ENCODE measurements around the gene LIN52. TPM values are rescaled to one million over a fixed set of nuclear protein-coding genes. Genes with fewer than 3 reads are reported as not detected.

LIN52 gene
- polyA plus RNA-seq, 4 donors, result 6.1 to 22.1 (median 11.1) TPM

DNA sequence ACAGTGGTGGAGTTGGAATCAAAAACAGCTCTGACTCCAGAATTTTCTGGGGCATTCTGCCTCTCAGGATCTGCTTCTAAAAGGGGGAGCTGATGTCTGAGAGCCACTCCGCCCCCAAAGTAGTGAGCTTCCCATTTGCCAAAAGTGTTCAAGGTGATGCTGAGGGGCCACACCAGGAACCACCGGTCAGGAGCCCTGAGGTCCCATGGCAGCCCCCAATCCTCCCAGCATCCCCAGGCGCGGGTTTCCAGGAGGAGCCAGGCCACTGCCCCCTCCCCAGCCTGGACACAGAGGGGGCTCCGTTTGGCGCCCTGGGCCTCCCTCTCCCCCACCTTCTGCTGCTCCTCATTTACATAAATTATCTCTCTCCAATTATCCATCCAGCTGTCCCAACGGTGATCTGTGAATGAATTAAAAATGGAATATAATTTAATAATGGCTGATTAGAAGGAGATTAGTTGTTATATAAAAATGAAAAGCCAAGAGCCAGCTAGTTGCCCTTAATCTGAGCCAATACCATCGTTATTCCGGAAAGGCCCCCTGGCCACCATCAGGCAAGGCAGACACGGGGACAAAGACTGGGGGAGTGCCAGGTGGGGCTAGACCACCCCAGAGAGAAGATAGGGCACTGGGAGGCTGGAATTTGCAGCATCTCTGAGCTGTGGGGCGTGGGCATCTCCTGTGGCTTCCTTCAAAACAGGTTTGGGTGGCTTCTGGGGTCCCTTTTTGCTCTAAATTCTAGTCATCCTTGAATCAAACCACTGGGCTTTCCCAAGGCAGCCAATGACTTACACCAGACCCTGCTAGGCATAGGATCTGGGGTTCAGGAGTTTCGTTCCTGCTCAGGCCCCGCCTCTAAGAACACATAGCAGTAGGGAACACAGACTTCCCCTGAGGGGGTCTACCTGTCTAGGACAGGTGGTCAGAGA is 134.8 kb downstream of the LIN52 start:
- DNase-seq, result no peak
- no peaks in the 10 kb centered on the region for H3K36me3 ChIP-seq (ENCODE audit: control insufficient read depth in 3 of 3, insufficient read depth in 2 of 3, low read depth in 1 of 3, low read length in 3 of 3)
- H3K27ac ChIP-seq (ENCODE audit: low read depth in 1 of 3, low read length in 2 of 3), result no peak overlapping the region
- WGBS, 3 donors, result 64 to 69% (median 66%) methylated on average over 11 to 13 of the region's 13 CpGs
- no peaks in the 10 kb centered on the region for H3K4me1 ChIP-seq (ENCODE audit: control insufficient read depth in 3 of 3, insufficient read depth in 2 of 3, low read depth in 1 of 3, low read length in 2 of 3)
- H3K27me3 ChIP-seq (ENCODE audit: control insufficient read depth in 3 of 3, insufficient read depth in 3 of 3, low read length in 3 of 3), result peaks cover 0 to 47% (median 4%) of the 10 kb centered on the region in 3 donors
- FAIRE-seq, result no peak
- H3K4me3 ChIP-seq (ENCODE audit: low read depth in 1 of 3, low read length in 3 of 3), result no peak overlapping the region
- no peaks in the 10 kb centered on the region for H3K9me3 ChIP-seq (ENCODE audit: control insufficient read depth in 2 of 2, insufficient read depth in 1 of 2, low read depth in 1 of 2, low read length in 1 of 2)

GRCh38 chr14:74220991-74221390 is 136.2 kb downstream of the LIN52 start:
- WGBS, 3 donors, result 81 to 85% (median 85%) methylated on average over 6 of the region's 6 CpGs
- no peak for DNase-seq
- Histone ChIP-seq H3K9me3 (ENCODE audit: control insufficient read depth in 2 of 2, insufficient read depth in 1 of 2, low read depth in 1 of 2, low read length in 1 of 2) (no peaks in the 10 kb centered on the region), H3K27ac (ENCODE audit: low read depth in 1 of 3, low read length in 2 of 3) (no peak overlapping the region), H3K4me1 (ENCODE audit: control insufficient read depth in 3 of 3, insufficient read depth in 2 of 3, low read depth in 1 of 3, low read length in 2 of 3) (no peaks in the 10 kb centered on the region), H3K4me3 (ENCODE audit: low read depth in 1 of 3, low read length in 3 of 3) (no peak overlapping the region), H3K36me3 (ENCODE audit: control insufficient read depth in 3 of 3, insufficient read depth in 2 of 3, low read depth in 1 of 3, low read length in 3 of 3) (no peaks in the 10 kb centered on the region), H3K27me3 (ENCODE audit: control insufficient read depth in 3 of 3, insufficient read depth in 3 of 3, low read length in 3 of 3) (peaks cover 0 to 47% (median 2%) of the 10 kb centered on the region in 3 donors)
- no peak for FAIRE-seq

- no peaks in the 10 kb centered on the region for H3K36me3 ChIP-seq (ENCODE audit: control insufficient read depth in 3 of 3, insufficient read depth in 2 of 3, low read depth in 1 of 3, low read length in 3 of 3)
- no peak for FAIRE-seq
- no peak overlapping the region for H3K4me3 ChIP-seq (ENCODE audit: low read depth in 1 of 3, low read length in 3 of 3)
- DNase-seq, result no peak
- H3K27me3 ChIP-seq (ENCODE audit: control insufficient read depth in 3 of 3, insufficient read depth in 3 of 3, low read length in 3 of 3), result peaks cover 0 to 46% (median 2%) of the 10 kb centered on the region in 3 donors
- 89 to 93% (median 89%) methylated on average over 7 of the region's 7 CpGs for WGBS, 3 donors
- no peak overlapping the region for H3K27ac ChIP-seq (ENCODE audit: low read depth in 1 of 3, low read length in 2 of 3)
- no peaks in the 10 kb centered on the region for H3K9me3 ChIP-seq (ENCODE audit: control insufficient read depth in 2 of 2, insufficient read depth in 1 of 2, low read depth in 1 of 2, low read length in 1 of 2)
- H3K4me1 ChIP-seq (ENCODE audit: control insufficient read depth in 3 of 3, insufficient read depth in 2 of 3, low read depth in 1 of 3, low read length in 2 of 3), result no peaks in the 10 kb centered on the region
Measured at GRCh38 chr14:74221741-74222140, 137.0 kb downstream of the LIN52 start.

DNA sequence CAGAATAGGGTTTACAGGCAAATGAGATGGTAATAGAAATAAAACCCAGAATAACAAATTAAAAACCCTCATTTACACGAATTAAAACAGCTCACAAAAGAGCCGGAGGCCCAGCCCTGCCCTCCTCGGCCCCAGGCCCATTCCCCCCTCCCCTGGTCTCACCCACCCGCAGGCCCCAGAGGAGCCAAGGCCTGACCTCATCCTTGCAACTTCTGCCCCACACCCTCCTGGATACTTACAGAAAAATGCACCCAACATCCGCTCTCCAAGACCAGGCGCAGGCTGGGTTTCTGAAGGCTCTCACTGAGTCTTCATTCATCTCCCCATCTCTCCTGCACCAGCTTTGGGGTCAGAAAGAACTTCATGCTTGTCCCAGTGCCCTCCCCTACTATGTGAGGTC is 138.3 kb downstream of the LIN52 start:
- no peaks in the 10 kb centered on the region for H3K9me3 ChIP-seq (ENCODE audit: control insufficient read depth in 2 of 2, insufficient read depth in 1 of 2, low read depth in 1 of 2, low read length in 1 of 2)
- no peaks in the 10 kb centered on the region for H3K36me3 ChIP-seq (ENCODE audit: control insufficient read depth in 3 of 3, insufficient read depth in 2 of 3, low read depth in 1 of 3, low read length in 3 of 3)
- no peak for DNase-seq
- no peak overlapping the region for H3K27ac ChIP-seq (ENCODE audit: low read depth in 1 of 3, low read length in 2 of 3)
- no peak overlapping the region for H3K4me3 ChIP-seq (ENCODE audit: low read depth in 1 of 3, low read length in 3 of 3)
- no peaks in the 10 kb centered on the region for H3K4me1 ChIP-seq (ENCODE audit: control insufficient read depth in 3 of 3, insufficient read depth in 2 of 3, low read depth in 1 of 3, low read length in 2 of 3)
- FAIRE-seq, result no peak
- peaks cover 0 to 40% (median 2%) of the 10 kb centered on the region in 3 donors for H3K27me3 ChIP-seq (ENCODE audit: control insufficient read depth in 3 of 3, insufficient read depth in 3 of 3, low read length in 3 of 3)
- WGBS, 3 donors, result 74 to 80% (median 76%) methylated on average over 6 of the region's 6 CpGs

GRCh38 chr14:74231784-74232183 is 147.0 kb downstream of the LIN52 start:
- FAIRE-seq, result no peak
- Histone ChIP-seq H3K27me3 (ENCODE audit: control insufficient read depth in 3 of 3, insufficient read depth in 3 of 3, low read length in 3 of 3) (peaks cover 0 to 46% (median 3%) of the 10 kb centered on the region in 3 donors), H3K9me3 (ENCODE audit: control insufficient read depth in 2 of 2, insufficient read depth in 1 of 2, low read depth in 1 of 2, low read length in 1 of 2) (peaks cover 0 to 6% of the 10 kb centered on the region in 2 donors), H3K36me3 (ENCODE audit: control insufficient read depth in 3 of 3, insufficient read depth in 2 of 3, low read depth in 1 of 3, low read length in 3 of 3) (no peaks in the 10 kb centered on the region), H3K4me3 (ENCODE audit: low read depth in 1 of 3, low read length in 3 of 3) (no peak overlapping the region), H3K4me1 (ENCODE audit: control insufficient read depth in 3 of 3, insufficient read depth in 2 of 3, low read depth in 1 of 3, low read length in 2 of 3) (no peaks in the 10 kb centered on the region), H3K27ac (ENCODE audit: low read depth in 1 of 3, low read length in 2 of 3) (no peak overlapping the region)
- no peak for DNase-seq
- 81 to 88% (median 82%) methylated on average over 8 of the region's 8 CpGs for WGBS, 3 donors

GRCh38 chr14:74235017-74235416 is 150.3 kb downstream of the LIN52 start:
- peaks cover 0 to 64% (median 23%) of the 10 kb centered on the region in 3 donors for H3K27me3 ChIP-seq (ENCODE audit: control insufficient read depth in 3 of 3, insufficient read depth in 3 of 3, low read length in 3 of 3)
- no peak for DNase-seq
- H3K4me3 ChIP-seq (ENCODE audit: low read depth in 1 of 3, low read length in 3 of 3), result no peak overlapping the region
- no peaks in the 10 kb centered on the region for H3K4me1 ChIP-seq (ENCODE audit: control insufficient read depth in 3 of 3, insufficient read depth in 2 of 3, low read depth in 1 of 3, low read length in 2 of 3)
- FAIRE-seq, result no peak
- H3K27ac ChIP-seq (ENCODE audit: low read depth in 1 of 3, low read length in 2 of 3), result no peak overlapping the region
- H3K9me3 ChIP-seq (ENCODE audit: control insufficient read depth in 2 of 2, insufficient read depth in 1 of 2, low read depth in 1 of 2, low read length in 1 of 2), result peaks cover 0 to 6% of the 10 kb centered on the region in 2 donors
- WGBS, 3 donors, result 63 to 75% (median 68%) methylated on average over 4 of the region's 4 CpGs
- no peaks in the 10 kb centered on the region for H3K36me3 ChIP-seq (ENCODE audit: control insufficient read depth in 3 of 3, insufficient read depth in 2 of 3, low read depth in 1 of 3, low read length in 3 of 3)

- no peak for DNase-seq
- Histone ChIP-seq H3K36me3 (ENCODE audit: control insufficient read depth in 3 of 3, insufficient read depth in 2 of 3, low read depth in 1 of 3, low read length in 3 of 3) (no peaks in the 10 kb centered on the region), H3K27ac (ENCODE audit: low read depth in 1 of 3, low read length in 2 of 3) (no peak overlapping the region), H3K27me3 (ENCODE audit: control insufficient read depth in 3 of 3, insufficient read depth in 3 of 3, low read length in 3 of 3) (peaks cover 5 to 77% (median 37%) of the 10 kb centered on the region in 3 donors), H3K4me3 (ENCODE audit: low read depth in 1 of 3, low read length in 3 of 3) (no peak overlapping the region), H3K4me1 (ENCODE audit: control insufficient read depth in 3 of 3, insufficient read depth in 2 of 3, low read depth in 1 of 3, low read length in 2 of 3) (peaks cover 0 to 12% (median 2%) of the 10 kb centered on the region in 3 donors), H3K9me3 (ENCODE audit: control insufficient read depth in 2 of 2, insufficient read depth in 1 of 2, low read depth in 1 of 2, low read length in 1 of 2) (peaks cover 0 to 2% of the 10 kb centered on the region in 2 donors)
- FAIRE-seq, result no peak
- WGBS, 3 donors, result 69 to 83% (median 74%) methylated on average over 4 of the region's 4 CpGs
Measured at GRCh38 chr14:74237441-74237840, 152.7 kb downstream of the LIN52 start.

- Histone ChIP-seq H3K4me3 (ENCODE audit: low read depth in 1 of 3, low read length in 3 of 3) (no peak within 1 kb of the TSS), H3K4me1 (ENCODE audit: control insufficient read depth in 3 of 3, insufficient read depth in 2 of 3, low read depth in 1 of 3, low read length in 2 of 3) (peaks cover 0 to 12% (median 2%) of the 10 kb centered on the region in 3 donors), H3K36me3 (ENCODE audit: control insufficient read depth in 3 of 3, insufficient read depth in 2 of 3, low read depth in 1 of 3, low read length in 3 of 3) (no peaks in the 10 kb centered on the region), H3K27me3 (ENCODE audit: control insufficient read depth in 3 of 3, insufficient read depth in 3 of 3, low read length in 3 of 3) (peaks cover 5 to 92% (median 49%) of the 10 kb centered on the region in 3 donors), H3K9me3 (ENCODE audit: control insufficient read depth in 2 of 2, insufficient read depth in 1 of 2, low read depth in 1 of 2, low read length in 1 of 2) (peaks cover 0 to 2% of the 10 kb centered on the region in 2 donors), H3K27ac (ENCODE audit: low read depth in 1 of 3, low read length in 2 of 3) (no peak within 1 kb of the TSS)
- FAIRE-seq (no peak), DNase-seq (no peak)
- WGBS, 3 donors, result 8 to 18% (median 12%) methylated on average over 35 to 40 of the region's 40 CpGs
Measured at GRCh38 chr14:74238974-74239847, 154.5 kb downstream of the LIN52 start, which contains the start of gene VSX2. TSS of gene VSX2 (plus strand) at chr14:74239449. CDS start at chr14:74239562, 113 bp downstream.

Data from small intestine (tissue), 7 donors.